Measurements from ENCODE around the gene NUSAP1.

DNA sequence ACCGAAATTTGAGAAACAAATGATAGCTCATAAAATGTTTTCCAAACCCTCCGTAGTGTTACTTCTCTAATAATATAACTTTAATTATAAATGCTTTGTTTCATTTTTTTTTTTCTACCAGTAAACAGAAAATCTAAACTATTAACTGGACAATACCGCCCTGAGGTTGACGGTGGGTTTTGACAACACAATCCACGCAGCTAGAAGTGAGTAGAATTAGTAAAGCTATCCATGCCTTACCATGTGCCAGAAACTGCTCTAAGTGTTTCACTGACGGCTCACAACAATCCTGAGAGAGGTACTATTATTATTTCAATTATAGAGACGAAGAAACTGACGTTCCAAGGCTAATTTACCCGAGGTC is 69.2 kb downstream of the NUSAP1 start:
- TF ChIP-seq GABPA (IDR thresholded peaks at IDR 0.05 in 1 of 2, conservative IDR thresholded peaks at IDR 0.05 in 1 of 2) (no peak), EGR1 (IDR thresholded peaks at IDR 0.05; ENCODE audit: low read depth in 2 of 2) (no peak)
- TF ChIP-seq, protein P1, sequence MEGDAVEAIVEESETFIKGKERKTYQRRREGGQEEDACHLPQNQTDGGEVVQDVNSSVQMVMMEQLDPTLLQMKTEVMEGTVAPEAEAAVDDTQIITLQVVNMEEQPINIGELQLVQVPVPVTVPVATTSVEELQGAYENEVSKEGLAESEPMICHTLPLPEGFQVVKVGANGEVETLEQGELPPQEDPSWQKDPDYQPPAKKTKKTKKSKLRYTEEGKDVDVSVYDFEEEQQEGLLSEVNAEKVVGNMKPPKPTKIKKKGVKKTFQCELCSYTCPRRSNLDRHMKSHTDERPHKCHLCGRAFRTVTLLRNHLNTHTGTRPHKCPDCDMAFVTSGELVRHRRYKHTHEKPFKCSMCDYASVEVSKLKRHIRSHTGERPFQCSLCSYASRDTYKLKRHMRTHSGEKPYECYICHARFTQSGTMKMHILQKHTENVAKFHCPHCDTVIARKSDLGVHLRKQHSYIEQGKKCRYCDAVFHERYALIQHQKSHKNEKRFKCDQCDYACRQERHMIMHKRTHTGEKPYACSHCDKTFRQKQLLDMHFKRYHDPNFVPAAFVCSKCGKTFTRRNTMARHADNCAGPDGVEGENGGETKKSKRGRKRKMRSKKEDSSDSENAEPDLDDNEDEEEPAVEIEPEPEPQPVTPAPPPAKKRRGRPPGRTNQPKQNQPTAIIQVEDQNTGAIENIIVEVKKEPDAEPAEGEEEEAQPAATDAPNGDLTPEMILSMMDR (IDR thresholded peaks at IDR 0.05; ENCODE audit: low read depth, low read length, missing input control), result no peak
- TF ChIP-seq, protein P2, sequence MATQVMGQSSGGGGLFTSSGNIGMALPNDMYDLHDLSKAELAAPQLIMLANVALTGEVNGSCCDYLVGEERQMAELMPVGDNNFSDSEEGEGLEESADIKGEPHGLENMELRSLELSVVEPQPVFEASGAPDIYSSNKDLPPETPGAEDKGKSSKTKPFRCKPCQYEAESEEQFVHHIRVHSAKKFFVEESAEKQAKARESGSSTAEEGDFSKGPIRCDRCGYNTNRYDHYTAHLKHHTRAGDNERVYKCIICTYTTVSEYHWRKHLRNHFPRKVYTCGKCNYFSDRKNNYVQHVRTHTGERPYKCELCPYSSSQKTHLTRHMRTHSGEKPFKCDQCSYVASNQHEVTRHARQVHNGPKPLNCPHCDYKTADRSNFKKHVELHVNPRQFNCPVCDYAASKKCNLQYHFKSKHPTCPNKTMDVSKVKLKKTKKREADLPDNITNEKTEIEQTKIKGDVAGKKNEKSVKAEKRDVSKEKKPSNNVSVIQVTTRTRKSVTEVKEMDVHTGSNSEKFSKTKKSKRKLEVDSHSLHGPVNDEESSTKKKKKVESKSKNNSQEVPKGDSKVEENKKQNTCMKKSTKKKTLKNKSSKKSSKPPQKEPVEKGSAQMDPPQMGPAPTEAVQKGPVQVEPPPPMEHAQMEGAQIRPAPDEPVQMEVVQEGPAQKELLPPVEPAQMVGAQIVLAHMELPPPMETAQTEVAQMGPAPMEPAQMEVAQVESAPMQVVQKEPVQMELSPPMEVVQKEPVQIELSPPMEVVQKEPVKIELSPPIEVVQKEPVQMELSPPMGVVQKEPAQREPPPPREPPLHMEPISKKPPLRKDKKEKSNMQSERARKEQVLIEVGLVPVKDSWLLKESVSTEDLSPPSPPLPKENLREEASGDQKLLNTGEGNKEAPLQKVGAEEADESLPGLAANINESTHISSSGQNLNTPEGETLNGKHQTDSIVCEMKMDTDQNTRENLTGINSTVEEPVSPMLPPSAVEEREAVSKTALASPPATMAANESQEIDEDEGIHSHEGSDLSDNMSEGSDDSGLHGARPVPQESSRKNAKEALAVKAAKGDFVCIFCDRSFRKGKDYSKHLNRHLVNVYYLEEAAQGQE (IDR thresholded peaks at IDR 0.05), result no peak
- TF ChIP-seq, protein P3, sequence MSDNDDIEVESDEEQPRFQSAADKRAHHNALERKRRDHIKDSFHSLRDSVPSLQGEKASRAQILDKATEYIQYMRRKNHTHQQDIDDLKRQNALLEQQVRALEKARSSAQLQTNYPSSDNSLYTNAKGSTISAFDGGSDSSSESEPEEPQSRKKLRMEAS (IDR thresholded peaks at IDR 0.05), result no peak
- TF ChIP-seq, protein P4, sequence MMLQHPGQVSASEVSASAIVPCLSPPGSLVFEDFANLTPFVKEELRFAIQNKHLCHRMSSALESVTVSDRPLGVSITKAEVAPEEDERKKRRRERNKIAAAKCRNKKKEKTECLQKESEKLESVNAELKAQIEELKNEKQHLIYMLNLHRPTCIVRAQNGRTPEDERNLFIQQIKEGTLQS (IDR thresholded peaks at IDR 0.05), result no peak

Measured in liver (tissue), 3 donors.